T-helper 22 cell (primary cell): ENCODE measurements around the gene ASAP2.

ENCODE experiments used
- DNase-seq: peaks from one replicate; pipeline ENCODE4 v3.0.0-alpha.2; 2020; ENCODE audit warnings: low read depth

ASAP2 gene

GRCh38 chr2:9184361-9184760 lies 22.3 kb upstream of the ASAP2 start:
- no peak for DNase-seq

- DNase-seq: no peak
Measured at GRCh38 chr2:9187620-9188214, 18.9 kb upstream of the ASAP2 start.

DNA sequence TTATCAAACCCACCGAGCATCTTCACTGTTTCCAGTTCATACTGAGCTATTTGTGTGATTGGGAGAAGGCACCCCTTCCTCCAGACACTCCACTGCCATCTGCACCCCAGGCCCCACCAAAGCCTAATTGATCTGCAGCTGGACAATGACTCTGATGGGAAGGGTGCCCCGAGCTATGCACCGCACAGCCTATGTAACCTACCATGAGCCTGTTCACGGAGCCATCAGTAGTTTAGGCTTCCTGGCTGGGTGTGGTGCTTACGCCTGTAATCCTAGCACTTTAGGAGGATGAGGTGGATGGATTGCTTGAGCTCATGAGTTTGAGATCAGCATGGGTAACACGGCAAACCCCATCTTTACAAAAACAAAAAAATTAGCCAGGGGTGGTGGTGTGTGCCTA lies 17.8 kb upstream of the ASAP2 start:
- DNase-seq: no peak

GRCh38 chr2:9189901-9190300 lies 16.7 kb upstream of the ASAP2 start:
- DNase-seq: no peak

GRCh38 chr2:9191041-9191481 lies 15.6 kb upstream of the ASAP2 start:
- DNase-seq: no peak

DNA sequence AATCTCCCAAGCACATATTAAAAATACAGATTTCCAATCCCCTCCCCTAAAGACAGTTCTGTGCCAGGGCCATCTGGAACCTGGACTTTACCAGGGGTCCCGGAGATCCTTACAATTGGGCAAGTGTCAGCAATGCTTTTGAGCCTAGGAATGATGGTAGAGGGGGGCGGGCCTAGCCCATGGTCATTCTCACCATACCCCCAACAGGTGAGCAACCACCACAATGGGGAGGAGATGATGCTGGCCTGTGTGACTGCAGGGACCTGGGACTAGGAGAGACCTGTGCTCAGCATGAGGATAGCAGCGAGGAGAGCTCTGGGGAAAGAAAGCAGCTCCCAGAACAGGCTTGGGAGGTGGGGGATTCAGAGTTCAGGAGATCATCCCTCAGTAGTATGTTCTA lies 13.9 kb upstream of the ASAP2 start:
- no peak for DNase-seq

- DNase-seq: no peak
Measured at GRCh38 chr2:9194352-9194751, 12.3 kb upstream of the ASAP2 start.

DNA sequence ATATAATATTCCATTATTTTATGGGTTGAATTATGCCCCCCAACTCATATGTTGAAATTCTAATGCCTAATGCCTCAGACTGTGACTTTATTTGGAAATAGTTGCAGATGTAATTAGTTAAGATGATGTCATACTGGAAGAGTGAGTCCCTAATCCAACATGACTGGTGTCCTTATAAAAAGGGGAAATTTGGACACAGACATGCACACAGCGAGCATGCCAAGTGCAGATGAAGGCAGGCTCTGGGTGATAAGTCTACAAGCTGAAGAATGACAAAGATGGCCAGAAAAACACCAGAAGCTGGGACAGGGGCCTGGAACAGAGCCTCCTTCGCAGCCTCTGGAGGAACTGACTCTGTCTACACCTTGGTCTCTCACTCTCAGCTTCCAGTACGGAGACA lies 10.0 kb upstream of the ASAP2 start:
- DNase-seq: no peak

DNA sequence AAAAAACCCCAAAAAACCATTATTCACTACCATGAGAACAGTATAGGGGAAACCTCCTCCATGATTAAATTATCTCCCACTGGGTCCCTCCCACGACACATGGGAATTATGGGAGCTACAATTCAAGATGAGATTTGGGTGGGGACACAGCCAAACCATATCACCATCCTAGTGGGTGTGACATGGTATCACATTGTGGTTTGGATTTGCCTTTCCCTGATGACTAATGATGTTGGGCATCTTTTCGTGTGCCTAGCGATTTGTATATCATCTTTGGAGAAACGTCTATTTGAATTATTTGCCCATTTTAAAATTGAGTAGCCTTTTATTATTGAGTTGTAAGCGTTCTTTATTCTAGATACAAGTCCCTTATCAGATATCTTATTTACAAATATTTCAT lies 8.7 kb upstream of the ASAP2 start:
- DNase-seq: no peak

DNA sequence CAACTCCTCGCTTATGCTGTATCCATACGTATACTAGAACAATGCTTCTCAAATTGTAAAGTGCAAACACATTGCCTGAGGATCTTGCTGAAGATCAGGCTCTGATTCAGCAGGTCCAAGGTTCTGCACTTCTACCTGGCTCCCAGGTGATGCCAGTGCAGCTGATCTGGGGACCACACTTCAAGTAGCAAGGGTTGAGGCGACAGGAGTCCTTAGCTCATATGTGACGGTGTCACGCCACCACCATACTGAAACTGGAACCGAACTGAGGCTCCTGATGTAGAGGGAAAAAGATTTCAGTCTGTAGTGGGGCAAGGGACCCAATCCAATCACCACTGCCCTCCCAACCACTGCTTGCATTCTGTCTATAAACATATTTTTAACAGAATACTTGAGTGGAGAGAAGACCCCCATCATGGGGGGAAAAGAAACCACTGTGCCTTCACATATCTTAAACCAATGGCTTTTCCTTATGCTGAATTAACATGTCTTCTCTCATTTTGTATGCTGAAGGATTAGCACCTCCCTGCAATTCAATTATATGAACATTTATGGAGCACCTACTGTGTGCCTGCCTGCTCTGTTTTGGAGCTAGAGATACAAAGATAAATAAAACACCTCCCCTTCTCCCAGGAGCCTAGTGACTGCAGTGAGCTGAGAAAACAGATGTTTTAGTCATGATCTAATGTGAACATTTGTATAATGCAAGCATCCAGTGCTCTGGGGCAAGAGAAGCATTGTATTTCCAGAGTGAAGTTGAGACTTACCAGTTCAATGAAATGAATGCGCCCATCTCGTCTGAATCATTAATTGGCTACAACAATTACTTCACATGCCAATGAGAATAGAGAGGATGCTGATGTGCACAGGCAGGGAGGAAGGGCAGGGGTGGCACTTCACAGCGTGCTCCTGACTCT lies 6.6 kb upstream of the ASAP2 start:
- no peak for DNase-seq

GRCh38 chr2:9200633-9201015 lies 6.0 kb upstream of the ASAP2 start:
- DNase-seq: no peak

DNA sequence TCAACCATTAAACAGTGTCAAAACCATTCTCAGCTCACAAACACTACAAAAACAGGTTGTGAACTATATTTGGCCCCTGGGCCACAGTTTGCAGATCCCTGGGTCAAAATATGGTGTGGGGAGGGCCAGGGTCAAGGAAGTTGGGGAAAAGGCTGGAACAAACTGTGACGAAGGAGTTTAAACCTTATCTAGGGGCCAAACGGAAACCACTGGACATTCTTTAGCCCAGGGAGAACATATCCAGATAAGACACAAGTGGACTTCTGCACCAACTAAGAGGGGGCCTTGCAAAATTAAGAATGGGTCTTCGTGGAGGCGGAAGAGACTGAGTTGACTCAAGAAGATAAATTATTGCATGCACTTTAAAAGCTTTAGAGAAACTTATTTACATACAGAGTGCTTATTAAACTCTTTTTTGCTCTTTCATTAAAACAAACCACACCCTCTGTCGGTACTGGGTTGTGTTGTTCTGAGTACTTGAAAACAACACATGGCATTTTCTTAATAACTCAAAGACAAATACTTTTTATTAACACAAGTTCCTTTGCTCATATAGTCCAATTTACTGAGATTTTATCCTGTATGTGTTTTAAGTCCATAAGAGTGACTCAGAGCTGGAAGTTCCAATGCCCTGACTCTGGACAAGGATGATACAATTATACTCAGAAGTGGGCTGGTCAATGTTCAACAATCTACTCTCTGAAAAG lies 5.3 kb upstream of the ASAP2 start:
- no peak for DNase-seq

DNA sequence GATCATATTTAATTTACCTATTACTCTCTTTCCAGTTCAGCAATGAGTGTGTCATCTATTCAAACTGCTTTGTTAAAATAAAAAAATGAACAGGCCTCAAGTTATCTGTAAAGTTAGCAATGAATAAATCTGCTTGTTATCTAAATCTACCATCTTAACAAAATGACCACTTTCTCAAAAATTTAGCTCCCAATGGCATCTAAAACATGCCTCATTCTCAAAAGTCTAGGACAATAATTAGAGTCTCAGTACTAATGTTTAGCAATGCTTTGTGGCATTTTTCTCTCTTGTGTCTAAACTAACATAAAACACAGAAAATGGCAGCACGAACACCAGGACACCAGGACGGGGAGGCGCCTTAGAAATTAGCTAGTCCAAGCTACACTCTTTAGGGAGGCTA lies 3.6 kb upstream of the ASAP2 start:
- DNase-seq: no peak

DNA sequence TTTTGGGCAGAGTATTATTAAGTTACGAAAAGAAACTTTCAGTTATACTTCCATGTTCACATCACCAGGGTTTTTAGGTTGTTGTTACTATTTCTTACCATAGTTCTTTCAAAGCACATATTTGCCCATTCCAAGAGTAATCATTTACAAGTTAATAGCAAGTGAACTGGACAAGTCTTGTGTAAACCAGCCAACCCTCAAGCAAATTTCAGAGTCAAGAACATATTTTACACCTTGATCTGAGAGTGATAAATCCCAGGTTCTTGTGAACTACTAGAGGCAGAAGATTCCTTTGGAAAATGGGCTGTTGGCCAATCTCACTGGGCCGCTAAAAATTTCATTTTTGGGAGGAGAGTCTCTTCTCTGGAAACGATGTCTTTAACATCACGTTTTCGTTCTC lies 2.7 kb upstream of the ASAP2 start:
- DNase-seq: no peak

DNA sequence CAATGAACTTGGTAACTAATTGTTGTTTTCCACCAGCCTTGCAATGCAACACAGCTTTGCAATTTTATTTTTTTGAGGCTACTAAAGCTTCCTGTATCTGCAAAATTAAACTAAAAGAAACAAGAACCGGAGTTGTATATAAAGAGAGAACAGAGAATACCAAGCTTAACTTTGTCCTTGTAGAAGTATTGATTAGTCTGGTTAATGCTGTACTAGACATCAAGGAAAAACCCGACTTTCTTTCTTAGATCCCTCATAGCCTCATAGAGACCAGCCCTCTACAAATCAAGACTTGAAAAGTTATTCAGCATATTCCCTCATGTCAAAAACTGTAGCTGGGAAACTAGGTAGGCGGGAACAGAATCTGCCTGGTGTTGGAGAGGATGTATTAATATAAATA lies 1.7 kb upstream of the ASAP2 start:
- no peak for DNase-seq

DNA sequence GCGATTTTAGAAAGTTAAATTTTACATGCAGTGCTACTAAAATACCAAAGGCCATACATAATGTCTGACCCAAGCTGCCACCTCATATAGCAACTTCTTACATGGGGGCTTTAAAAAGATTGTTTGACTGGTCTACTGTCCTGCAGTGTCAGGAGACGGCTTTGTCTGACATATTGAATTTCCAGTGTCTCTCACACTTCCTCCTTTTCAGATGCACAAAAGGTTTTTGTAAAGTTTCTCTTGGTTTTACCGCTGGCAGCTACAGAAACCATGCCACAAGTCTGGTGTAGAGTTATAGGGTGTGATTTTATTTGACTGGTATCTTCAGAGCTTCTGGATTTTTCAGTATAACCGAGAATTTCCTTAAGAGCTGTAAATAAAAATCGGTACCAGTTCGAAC lies 1.1 kb upstream of the ASAP2 start:
- DNase-seq: no peak

DNA sequence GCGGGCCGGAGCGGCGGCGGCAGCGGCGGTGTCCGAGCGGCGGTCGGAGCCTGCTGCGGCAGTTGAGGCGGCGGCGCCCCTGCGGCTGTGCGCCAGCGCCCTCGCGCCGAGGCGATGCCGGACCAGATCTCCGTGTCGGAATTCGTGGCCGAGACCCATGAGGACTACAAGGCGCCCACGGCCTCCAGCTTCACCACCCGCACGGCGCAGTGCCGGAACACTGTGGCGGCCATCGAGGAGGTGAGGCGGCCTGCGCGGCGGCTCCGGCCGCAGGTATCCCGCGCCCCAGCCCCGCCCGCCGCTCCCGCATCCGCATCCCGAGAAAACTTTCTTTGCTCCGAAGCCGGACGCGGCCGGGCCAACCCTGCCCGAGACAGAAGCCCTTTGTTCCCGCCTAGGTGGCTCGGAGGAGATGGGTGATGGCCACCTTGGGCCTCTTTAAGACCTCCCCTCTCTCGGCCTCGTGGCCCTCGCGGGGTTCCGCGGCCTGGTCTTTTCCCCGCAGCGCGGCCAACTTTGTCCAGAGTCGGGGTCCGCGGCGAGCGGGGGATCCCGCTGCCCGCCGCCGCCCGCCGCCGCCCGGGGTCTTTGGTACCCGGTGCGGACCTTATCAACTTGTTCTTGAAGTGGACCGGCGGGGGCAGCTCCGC lies 504 bp downstream of the ASAP2 start:
- no peak for DNase-seq

GRCh38 chr2:9207641-9208311 lies 1.2 kb downstream of the ASAP2 start:
- no peak for DNase-seq

DNA sequence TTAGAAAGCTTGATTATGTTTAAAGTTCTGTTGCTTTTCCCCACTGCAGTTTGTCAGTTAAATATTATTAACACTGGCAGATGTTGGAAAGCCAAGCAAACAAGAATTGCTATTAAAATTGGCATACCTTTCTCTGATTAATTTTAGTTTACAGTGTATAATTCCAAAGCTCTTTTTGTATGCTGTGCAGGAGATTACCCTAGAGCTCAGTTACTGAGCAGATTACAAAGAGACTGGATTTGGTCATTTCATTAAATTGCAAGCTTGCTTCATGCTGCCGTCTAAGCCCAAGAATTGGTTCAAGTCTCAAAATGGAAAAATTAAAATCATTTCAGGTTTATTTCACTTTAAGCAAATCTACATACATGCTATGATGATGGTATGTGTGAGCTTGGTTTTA lies 2.3 kb downstream of the ASAP2 start:
- no peak for DNase-seq

DNA sequence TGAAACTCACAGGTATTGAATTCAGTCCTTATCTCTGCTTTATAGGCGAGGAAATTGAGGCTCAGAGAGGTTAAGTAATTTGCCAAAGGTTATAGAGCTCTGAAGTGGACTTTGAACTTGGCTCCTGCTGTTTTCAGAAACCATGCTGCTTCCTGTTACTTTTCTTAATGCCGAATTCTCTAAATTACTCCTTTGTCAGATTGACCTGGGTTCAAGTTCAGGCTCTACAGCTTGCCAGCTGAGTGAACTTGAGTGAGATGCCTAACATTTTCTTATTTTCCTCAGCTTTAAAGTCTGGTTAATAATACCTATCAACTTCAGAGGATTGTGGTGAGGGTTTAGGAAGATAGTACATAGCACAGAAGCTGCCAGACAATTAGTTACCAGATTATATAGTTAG lies 3.4 kb downstream of the ASAP2 start:
- DNase-seq: no peak

DNA sequence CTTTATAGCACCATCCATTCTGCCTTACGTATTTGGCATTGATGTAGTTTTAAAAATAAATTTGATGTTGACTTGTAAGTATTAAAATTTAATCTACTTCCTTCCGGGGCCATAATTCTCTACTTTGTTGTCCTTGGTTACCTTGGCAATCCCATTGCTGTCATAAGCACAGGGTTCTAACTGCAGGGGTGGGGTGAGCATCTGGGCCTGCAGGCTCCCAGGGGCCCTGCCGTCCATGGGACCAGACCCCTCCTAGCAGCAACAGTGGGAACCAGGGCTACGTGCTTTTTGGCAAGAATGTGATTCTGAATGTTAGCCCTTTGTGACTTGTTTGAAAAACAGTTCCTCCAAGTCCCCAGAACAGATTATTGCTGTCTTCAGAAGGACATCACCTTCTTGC lies 4.9 kb downstream of the ASAP2 start:
- DNase-seq: no peak

DNA sequence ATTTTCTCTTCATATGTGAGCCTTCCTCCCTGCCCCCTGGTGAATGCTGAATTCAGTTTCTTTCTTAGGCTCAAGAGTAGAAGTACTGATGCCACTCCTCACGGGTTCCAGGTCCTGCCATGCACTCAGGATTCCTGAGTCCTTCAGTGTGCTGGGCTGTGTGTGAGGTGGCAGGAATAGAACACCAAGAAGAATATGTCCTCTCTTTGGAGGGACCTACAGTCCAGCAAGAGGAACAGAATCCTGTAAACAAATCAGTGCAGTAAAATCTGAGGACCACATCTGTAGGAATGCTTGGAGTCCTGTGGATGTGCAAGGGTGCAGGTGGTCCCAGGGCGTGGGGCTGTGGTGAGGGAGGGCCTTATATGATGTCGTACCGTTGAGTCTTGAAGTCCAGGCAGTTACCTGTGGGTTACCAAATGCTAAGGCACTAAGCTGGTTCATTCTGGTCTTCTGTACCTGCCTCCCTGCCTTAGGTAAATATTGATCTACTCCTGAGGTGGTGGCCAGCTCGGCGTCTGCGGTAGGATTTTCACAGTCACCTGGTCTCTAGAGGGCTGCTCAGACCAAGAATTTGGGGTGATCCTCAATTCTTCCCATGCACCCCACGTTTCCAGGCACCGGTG lies 5.5 kb downstream of the ASAP2 start:
- no peak for DNase-seq
